Cardiac muscle cell (in vitro differentiated cells and primary cell): Measurements from ENCODE around the gene SOBP. TPM values are rescaled to one million over a fixed set of nuclear protein-coding genes. Genes with fewer than 3 reads are reported as not detected.

Experiments used
- DNase-seq, 2 donors: peaks; one replicate each; pipeline versions ENCODE4 v3.0.0 to v3.0.0-alpha.2; 2010 to 2017; ENCODE audit warnings: low read depth in 1 of 2, low spot score in 1 of 2
- H3K27ac ChIP-seq: fragments of 200-600 bp; sonication (generic); 2 replicates; pipeline ENCODE4 v1.5.1; 2016
- H3K27me3 ChIP-seq: fragments of 200-600 bp; sonication (generic); 2 replicates; pipeline ENCODE4 v1.6.0; 2016; ENCODE audit warnings: control low read depth
- H3K36me3 ChIP-seq: fragments of 200-600 bp; sonication (generic); 2 replicates; pipeline ENCODE4 v1.5.1; 2016; ENCODE audit warnings: control low read depth
- H3K4me1 ChIP-seq: fragments of 200-600 bp; sonication (generic); 2 replicates; pipeline ENCODE4 v1.8.1; 2017; ENCODE audit warnings: low read depth, mild to moderate bottlenecking, mixed run types
- H3K4me3 ChIP-seq: fragments of 200-600 bp; sonication (generic); 2 replicates; pipeline ENCODE4 v1.5.1; 2016; ENCODE audit warnings: mild to moderate bottlenecking
- H3K9me3 ChIP-seq: fragments of 200-600 bp; sonication (generic); 2 replicates; pipeline ENCODE4 v1.5.1; 2017; ENCODE audit warnings: low read depth, mild to moderate bottlenecking, control low read depth
- polyA plus RNA-seq: library from polyadenylated mRNA; unstranded; fragments of >200 nt; fragmentation: Nextera tagmentation; extraction: Ambion mirVana; gene quantifications from 2 replicates; pipeline ENCODE4 v1.2.1, GENCODE V29; 2016
- total RNA-seq: library from RNA; depleted of rRNA; stranded (reverse); fragments of >200 nt; gene quantifications from 2 replicates; pipeline ENCODE4 v1.2.3, GENCODE V29; 2016
- TF ChIP-seq, protein P1 (sequence below): IDR thresholded peaks from 2 replicates; pipeline ENCODE4 v1.5.1; 2012; ENCODE audit warnings: low read depth, mild to moderate bottlenecking, low read length

The SOBP gene
- total and polyA plus RNA-seq, 2 experiments from 2014 or later = 27.5 to 30.8 TPM

DNA sequence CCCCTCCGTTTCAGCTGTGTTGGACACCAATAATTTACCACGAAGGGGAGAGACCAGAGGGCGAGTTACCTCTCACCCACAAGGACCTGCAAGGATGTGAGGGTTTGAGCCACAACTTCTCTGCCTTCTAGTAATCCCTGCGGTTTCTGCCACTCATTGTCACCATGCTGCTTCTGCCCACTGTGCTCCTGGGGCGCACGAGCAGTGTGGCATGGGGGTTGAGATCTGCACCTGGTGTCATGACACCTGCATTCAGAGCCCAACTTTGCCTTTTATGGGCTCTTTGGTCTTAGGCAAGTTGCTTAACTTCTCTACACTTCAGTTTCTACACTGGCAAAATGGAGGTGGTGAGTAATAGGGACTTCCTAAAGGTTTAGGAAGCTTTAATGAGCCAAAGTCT, 84.9 kb downstream of the SOBP start:
- TF ChIP-seq, protein P1, sequence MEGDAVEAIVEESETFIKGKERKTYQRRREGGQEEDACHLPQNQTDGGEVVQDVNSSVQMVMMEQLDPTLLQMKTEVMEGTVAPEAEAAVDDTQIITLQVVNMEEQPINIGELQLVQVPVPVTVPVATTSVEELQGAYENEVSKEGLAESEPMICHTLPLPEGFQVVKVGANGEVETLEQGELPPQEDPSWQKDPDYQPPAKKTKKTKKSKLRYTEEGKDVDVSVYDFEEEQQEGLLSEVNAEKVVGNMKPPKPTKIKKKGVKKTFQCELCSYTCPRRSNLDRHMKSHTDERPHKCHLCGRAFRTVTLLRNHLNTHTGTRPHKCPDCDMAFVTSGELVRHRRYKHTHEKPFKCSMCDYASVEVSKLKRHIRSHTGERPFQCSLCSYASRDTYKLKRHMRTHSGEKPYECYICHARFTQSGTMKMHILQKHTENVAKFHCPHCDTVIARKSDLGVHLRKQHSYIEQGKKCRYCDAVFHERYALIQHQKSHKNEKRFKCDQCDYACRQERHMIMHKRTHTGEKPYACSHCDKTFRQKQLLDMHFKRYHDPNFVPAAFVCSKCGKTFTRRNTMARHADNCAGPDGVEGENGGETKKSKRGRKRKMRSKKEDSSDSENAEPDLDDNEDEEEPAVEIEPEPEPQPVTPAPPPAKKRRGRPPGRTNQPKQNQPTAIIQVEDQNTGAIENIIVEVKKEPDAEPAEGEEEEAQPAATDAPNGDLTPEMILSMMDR = no peak
- no peaks in the 10 kb centered on the region for H3K27me3 ChIP-seq
- no peaks in the 10 kb centered on the region for H3K36me3 ChIP-seq
- H3K4me3 ChIP-seq = no peak overlapping the region
- H3K9me3 ChIP-seq = no peaks in the 10 kb centered on the region
- DNase-seq = no peak
- H3K27ac ChIP-seq = no peak overlapping the region
- no peaks in the 10 kb centered on the region for H3K4me1 ChIP-seq

GRCh38 chr6:107576852-107577251, 86.9 kb downstream of the SOBP start:
- peak in 1 of 2 donors; percentile 21 for DNase-seq
- TF ChIP-seq, protein P1 = no peak
- no peaks in the 10 kb centered on the region for H3K9me3 ChIP-seq
- no peaks in the 10 kb centered on the region for H3K27me3 ChIP-seq
- H3K36me3 ChIP-seq = no peaks in the 10 kb centered on the region
- peaks cover 6% of the 10 kb centered on the region for H3K4me1 ChIP-seq
- no peak overlapping the region for H3K27ac ChIP-seq
- H3K4me3 ChIP-seq = no peak overlapping the region

DNA sequence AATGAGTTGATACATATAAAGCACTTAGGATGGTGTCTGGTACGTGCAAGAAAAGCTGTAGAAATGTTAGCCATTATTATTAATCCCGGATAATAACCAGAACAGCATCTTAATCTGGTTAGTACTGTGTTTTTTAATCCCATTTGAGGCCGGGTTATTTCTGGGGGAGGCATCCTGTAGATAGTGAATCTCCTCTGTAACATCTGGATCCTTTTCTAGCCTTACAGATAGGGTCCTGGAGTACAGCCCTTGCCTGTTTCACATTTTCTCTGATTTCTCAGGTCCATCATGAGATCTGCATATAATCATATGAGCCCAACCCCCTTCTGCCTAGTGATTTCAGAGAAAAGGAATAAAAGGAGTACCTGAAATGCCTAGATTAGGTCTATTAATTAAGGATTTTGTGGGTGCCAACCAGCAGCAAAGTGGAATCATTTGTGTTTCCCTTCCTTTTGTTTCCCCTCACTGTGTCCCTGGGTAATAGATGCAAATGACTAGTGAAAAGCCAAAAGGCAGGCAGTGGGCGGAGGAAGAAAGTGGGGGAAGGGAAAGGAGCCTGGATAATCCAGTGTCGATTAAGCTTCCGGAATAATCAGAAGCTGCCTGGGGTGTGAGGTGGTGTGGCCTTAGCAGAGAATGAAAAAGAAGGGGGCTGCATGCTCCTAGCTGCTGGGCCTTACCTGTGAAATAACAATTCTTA, 88.9 kb downstream of the SOBP start:
- Histone ChIP-seq H3K27ac (no peak overlapping the region), H3K4me3 (no peak overlapping the region), H3K36me3 (no peaks in the 10 kb centered on the region), H3K27me3 (no peaks in the 10 kb centered on the region), H3K4me1 (peaks cover 6% of the 10 kb centered on the region), H3K9me3 (no peaks in the 10 kb centered on the region)
- TF ChIP-seq, protein P1 = no peak
- no peak for DNase-seq

GRCh38 chr6:107579456-107580056, 89.6 kb downstream of the SOBP start:
- no peaks in the 10 kb centered on the region for H3K36me3 ChIP-seq
- H3K4me1 ChIP-seq = peaks cover 6% of the 10 kb centered on the region
- no peaks in the 10 kb centered on the region for H3K27me3 ChIP-seq
- no peak overlapping the region for H3K27ac ChIP-seq
- no peak for DNase-seq
- H3K9me3 ChIP-seq = no peaks in the 10 kb centered on the region
- TF ChIP-seq, protein P1 = no peak
- H3K4me3 ChIP-seq = no peak overlapping the region

DNA sequence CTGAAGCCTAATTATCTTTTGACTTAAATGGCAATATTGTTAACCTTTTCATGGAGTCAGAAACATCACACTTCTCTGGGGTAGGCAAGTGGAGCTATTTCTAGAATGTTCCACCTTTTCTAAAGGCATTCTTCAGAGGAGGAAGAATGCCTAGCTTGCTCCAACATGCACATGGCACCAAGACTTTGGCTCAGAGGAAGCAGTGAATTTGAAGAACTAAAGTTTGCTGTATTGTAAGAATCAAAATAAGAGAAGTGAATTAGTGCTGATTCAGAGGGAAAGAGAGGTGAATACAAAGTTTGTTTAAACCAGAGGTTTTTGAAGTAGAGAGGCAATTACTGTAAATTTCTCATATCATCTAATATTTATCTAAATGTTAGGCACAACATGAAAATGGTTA, 92.2 kb downstream of the SOBP start:
- H3K4me1 ChIP-seq = peaks cover 16% of the 10 kb centered on the region
- DNase-seq = no peak
- H3K36me3 ChIP-seq = no peaks in the 10 kb centered on the region
- no peak overlapping the region for H3K4me3 ChIP-seq
- H3K27me3 ChIP-seq = no peaks in the 10 kb centered on the region
- H3K27ac ChIP-seq = no peak overlapping the region
- H3K9me3 ChIP-seq = no peaks in the 10 kb centered on the region
- TF ChIP-seq, protein P1 = no peak
